ENCODE data around the gene SLIT2. TPM values are rescaled to one million over a fixed set of nuclear protein-coding genes. Genes with fewer than 3 reads are reported as not detected.

SLIT2 gene
- total RNA-seq, 1 donor from 2014 or later, result 0.02 TPM

- Mint-ChIP-seq H3K9me3 (no peaks in the 10 kb centered on the region), H3K36me3 (ENCODE audit: low read depth) (no peaks in the 10 kb centered on the region), H3K4me1 (ENCODE audit: low read depth) (no peaks in the 10 kb centered on the region), H3K27ac (no peak overlapping the region), H3K27me3 (ENCODE audit: low read depth) (no peaks in the 10 kb centered on the region), H3K4me3 (ENCODE audit: low read depth) (no peak overlapping the region)
- intact Hi-C loops (cut with micrococcal nuclease), result no loop called here
- DNase-seq (ENCODE audit: low spot score), result no peak
These were observed 20.7 kb downstream of the SLIT2 start for GRCh38 chr4:20272411-20272872.

GRCh38 chr4:20273793-20274192 lies 22.1 kb downstream of the SLIT2 start:
- H3K9me3 Mint-ChIP-seq, result no peaks in the 10 kb centered on the region
- H3K27me3 Mint-ChIP-seq (ENCODE audit: low read depth), result no peaks in the 10 kb centered on the region
- intact Hi-C loops (cut with micrococcal nuclease), result no loop called here
- no peaks in the 10 kb centered on the region for H3K4me1 Mint-ChIP-seq (ENCODE audit: low read depth)
- H3K4me3 Mint-ChIP-seq (ENCODE audit: low read depth), result no peak overlapping the region
- H3K36me3 Mint-ChIP-seq (ENCODE audit: low read depth), result no peaks in the 10 kb centered on the region
- H3K27ac Mint-ChIP-seq, result no peak overlapping the region
- no peak for DNase-seq (ENCODE audit: low spot score)

GRCh38 chr4:20276848-20277247 lies 25.1 kb downstream of the SLIT2 start:
- Mint-ChIP-seq H3K36me3 (ENCODE audit: low read depth) (no peaks in the 10 kb centered on the region), H3K27me3 (ENCODE audit: low read depth) (no peaks in the 10 kb centered on the region), H3K4me1 (ENCODE audit: low read depth) (no peaks in the 10 kb centered on the region), H3K9me3 (no peaks in the 10 kb centered on the region), H3K27ac (no peak overlapping the region), H3K4me3 (ENCODE audit: low read depth) (no peak overlapping the region)
- intact Hi-C loops (cut with micrococcal nuclease), result no loop called here
- DNase-seq (ENCODE audit: low spot score), result no peak

DNA sequence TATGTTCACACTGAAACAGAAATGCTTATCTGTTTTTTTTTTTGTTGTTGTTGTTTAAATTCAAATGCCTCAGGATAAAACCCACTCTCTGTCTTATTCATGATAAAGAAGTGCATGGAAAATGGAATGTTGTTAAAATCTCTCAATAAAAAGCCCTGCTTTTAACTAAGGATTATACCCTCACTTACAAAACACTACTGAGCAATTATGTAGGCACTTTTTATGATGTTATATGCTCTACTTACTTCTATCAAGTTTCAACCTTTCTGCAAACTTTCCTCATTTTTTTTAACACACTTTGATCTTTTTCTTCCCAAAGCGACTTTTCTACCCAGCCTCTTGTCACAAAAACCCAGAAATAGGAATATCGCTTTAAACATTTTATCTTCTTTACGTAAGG lies 26.5 kb downstream of the SLIT2 start:
- DNase-seq (ENCODE audit: low spot score), result no peak
- Mint-ChIP-seq H3K4me1 (ENCODE audit: low read depth) (no peaks in the 10 kb centered on the region), H3K36me3 (ENCODE audit: low read depth) (no peaks in the 10 kb centered on the region), H3K4me3 (ENCODE audit: low read depth) (no peak overlapping the region), H3K9me3 (no peaks in the 10 kb centered on the region), H3K27me3 (ENCODE audit: low read depth) (no peaks in the 10 kb centered on the region), H3K27ac (no peak overlapping the region)
- intact Hi-C loops (cut with micrococcal nuclease), result no loop called here

DNA sequence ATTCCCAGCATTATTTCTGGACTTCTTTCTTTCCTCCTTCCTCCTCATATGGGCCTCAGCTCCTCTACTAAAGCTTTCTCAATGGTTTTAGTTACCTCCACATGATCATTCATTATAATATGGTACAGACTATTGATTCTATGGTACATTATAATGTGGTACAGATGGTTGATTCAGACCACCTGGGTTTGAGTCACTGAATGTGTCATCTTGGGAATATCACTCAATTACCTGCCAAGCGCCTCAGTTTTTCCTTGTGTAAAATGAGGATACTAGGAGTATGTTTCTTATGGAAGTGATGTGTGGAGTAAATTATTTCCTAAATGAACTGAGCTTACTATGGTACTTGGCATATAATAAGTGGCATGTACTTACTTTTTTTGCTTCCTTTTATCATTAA lies 27.7 kb downstream of the SLIT2 start:
- no peaks in the 10 kb centered on the region for H3K27me3 Mint-ChIP-seq (ENCODE audit: low read depth)
- no peak overlapping the region for H3K27ac Mint-ChIP-seq
- H3K4me1 Mint-ChIP-seq (ENCODE audit: low read depth), result no peaks in the 10 kb centered on the region
- H3K4me3 Mint-ChIP-seq (ENCODE audit: low read depth), result no peak overlapping the region
- DNase-seq (ENCODE audit: low spot score), result no peak
- no peaks in the 10 kb centered on the region for H3K9me3 Mint-ChIP-seq
- no peaks in the 10 kb centered on the region for H3K36me3 Mint-ChIP-seq (ENCODE audit: low read depth)
- intact Hi-C loops (cut with micrococcal nuclease), result no loop called here

DNA sequence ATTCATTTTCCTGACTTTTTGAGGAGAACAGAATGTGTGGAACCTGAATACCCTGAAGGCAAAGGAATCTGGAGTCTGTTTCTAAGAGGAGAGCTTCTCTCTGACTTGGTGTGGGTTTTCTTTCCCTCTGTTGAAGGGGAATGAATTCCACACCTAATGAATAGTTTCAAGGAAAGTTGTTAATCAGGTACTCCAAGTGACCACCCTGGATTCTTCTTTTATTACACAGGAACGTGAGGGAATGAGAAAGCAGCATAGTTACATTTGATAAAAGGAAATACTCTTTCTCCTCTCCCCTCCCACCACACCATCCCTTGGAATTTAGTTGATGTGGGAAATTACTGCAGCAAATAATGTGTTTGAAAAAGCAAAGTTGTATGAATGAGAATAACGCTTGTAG lies 29.7 kb downstream of the SLIT2 start:
- no peaks in the 10 kb centered on the region for H3K9me3 Mint-ChIP-seq
- H3K4me1 Mint-ChIP-seq (ENCODE audit: low read depth), result no peaks in the 10 kb centered on the region
- no peak overlapping the region for H3K27ac Mint-ChIP-seq
- H3K4me3 Mint-ChIP-seq (ENCODE audit: low read depth), result no peak overlapping the region
- no peaks in the 10 kb centered on the region for H3K27me3 Mint-ChIP-seq (ENCODE audit: low read depth)
- H3K36me3 Mint-ChIP-seq (ENCODE audit: low read depth), result no peaks in the 10 kb centered on the region
- intact Hi-C loops (cut with micrococcal nuclease), result no loop called here
- DNase-seq (ENCODE audit: low spot score), result no peak

GRCh38 chr4:20283039-20283438 lies 31.3 kb downstream of the SLIT2 start:
- no peak for DNase-seq (ENCODE audit: low spot score)
- Mint-ChIP-seq H3K27me3 (ENCODE audit: low read depth) (no peaks in the 10 kb centered on the region), H3K27ac (no peak overlapping the region), H3K9me3 (no peaks in the 10 kb centered on the region), H3K4me1 (ENCODE audit: low read depth) (no peaks in the 10 kb centered on the region), H3K4me3 (ENCODE audit: low read depth) (no peak overlapping the region), H3K36me3 (ENCODE audit: low read depth) (no peaks in the 10 kb centered on the region)
- intact Hi-C loops (cut with micrococcal nuclease), result no loop called here

DNA sequence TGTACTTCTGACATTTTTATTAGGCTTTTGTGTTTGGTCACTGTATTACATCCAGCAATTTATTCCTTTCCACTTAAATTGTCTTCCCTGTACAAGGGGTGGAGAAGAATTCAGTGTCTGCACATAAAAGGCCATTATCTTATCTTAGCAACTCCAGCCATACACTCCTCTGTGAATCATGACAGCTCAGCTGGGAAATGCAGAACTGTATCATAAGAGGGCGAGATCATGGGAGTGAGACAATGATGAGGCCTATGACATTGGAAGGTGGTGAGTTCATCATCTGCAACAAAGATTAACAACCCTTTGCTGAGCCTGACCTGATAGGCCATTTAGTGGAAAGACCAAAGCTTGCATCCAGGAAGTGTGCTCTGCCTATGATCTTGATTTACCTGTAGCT lies 33.3 kb downstream of the SLIT2 start:
- H3K27ac Mint-ChIP-seq, result no peak overlapping the region
- H3K36me3 Mint-ChIP-seq (ENCODE audit: low read depth), result no peaks in the 10 kb centered on the region
- no peak overlapping the region for H3K4me3 Mint-ChIP-seq (ENCODE audit: low read depth)
- no peaks in the 10 kb centered on the region for H3K4me1 Mint-ChIP-seq (ENCODE audit: low read depth)
- H3K27me3 Mint-ChIP-seq (ENCODE audit: low read depth), result no peaks in the 10 kb centered on the region
- no peak for DNase-seq (ENCODE audit: low spot score)
- H3K9me3 Mint-ChIP-seq, result no peaks in the 10 kb centered on the region
- intact Hi-C loops (cut with micrococcal nuclease), result no loop called here

GRCh38 chr4:20287246-20287645 lies 35.5 kb downstream of the SLIT2 start:
- no peaks in the 10 kb centered on the region for H3K9me3 Mint-ChIP-seq

DNA sequence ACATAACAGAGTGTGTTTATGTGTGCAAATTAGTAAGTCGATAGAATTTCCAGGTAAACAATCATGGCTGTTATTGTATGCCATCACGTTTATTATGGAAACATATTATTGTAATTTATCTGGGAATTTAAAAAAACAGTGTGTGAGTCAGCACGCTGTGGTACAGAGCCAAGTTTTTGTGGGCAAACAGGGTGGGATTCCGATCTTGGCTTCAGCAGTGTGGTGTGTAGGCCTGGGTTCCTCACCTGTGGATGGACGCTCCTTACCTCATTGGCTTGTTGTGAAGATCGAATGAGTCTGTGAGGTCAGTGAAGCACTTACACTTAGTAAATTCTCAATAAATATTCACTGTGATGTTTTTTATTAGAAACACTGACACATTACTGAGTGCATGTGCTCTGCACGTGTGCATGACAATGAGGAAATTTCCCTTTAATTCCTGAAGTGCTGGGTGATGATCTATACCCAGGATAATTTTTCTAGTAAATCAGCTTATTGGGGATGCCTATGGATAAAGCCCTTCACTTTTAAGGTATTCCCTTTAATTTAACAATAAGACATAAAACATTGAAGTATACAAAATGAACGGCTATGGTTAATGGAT lies 36.4 kb downstream of the SLIT2 start:
- intact Hi-C loops (cut with micrococcal nuclease), result no loop called here
- no peaks in the 10 kb centered on the region for H3K4me1 Mint-ChIP-seq (ENCODE audit: low read depth)
- no peak overlapping the region for H3K4me3 Mint-ChIP-seq (ENCODE audit: low read depth)

More at GRCh38 chr4:20287246-20287645, 35.5 kb downstream of the SLIT2 start:
- Mint-ChIP-seq H3K4me1 (ENCODE audit: low read depth) (no peaks in the 10 kb centered on the region), H3K36me3 (ENCODE audit: low read depth) (no peaks in the 10 kb centered on the region), H3K27ac (no peak overlapping the region), H3K27me3 (ENCODE audit: low read depth) (no peaks in the 10 kb centered on the region), H3K4me3 (ENCODE audit: low read depth) (no peak overlapping the region)
- intact Hi-C loops (cut with micrococcal nuclease), result no loop called here
- no peak for DNase-seq (ENCODE audit: low spot score)

DNA sequence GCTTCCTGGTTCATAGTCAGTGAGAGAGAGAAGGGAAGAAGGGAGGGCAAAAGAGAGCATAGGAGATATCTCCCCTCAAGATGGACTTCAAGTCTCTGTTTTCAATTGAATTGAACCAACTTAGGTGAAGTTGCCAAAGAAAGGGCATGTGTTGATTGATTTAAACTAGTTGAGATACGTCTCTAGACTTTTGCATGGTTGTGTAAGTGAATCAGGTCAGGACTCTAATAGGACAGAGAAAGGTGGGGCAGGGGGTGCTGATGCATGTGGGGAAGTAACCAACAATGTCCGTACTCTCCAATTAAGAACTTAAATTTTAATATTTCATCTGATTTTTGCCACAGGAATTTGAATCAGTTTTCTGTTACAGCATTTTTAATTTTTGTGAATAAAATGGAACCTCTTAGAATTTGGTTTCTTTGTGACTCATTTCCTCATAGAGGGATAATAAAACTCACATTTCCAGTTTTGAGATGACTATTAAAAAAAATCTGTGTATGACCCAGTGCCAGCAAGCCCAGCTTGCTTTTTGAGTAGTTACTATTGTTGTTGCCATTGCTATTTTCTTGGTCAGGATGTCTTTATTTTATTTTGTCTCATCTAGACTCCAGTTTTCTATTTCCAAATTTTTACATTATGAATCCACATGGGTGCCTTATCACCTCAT lies 37.3 kb downstream of the SLIT2 start:
- H3K27me3 Mint-ChIP-seq (ENCODE audit: low read depth), result no peaks in the 10 kb centered on the region
- no peaks in the 10 kb centered on the region for H3K4me1 Mint-ChIP-seq (ENCODE audit: low read depth)
- H3K27ac Mint-ChIP-seq, result no peak overlapping the region
- no peaks in the 10 kb centered on the region for H3K36me3 Mint-ChIP-seq (ENCODE audit: low read depth)
- H3K4me3 Mint-ChIP-seq (ENCODE audit: low read depth), result no peak overlapping the region
- no peak for DNase-seq (ENCODE audit: low spot score)
- H3K9me3 Mint-ChIP-seq, result no peaks in the 10 kb centered on the region
- intact Hi-C loops (cut with micrococcal nuclease), result no loop called here

More for the DNA sequence above, 36.4 kb downstream of the SLIT2 start:
- DNase-seq (ENCODE audit: low spot score), result no peak
- H3K36me3 Mint-ChIP-seq (ENCODE audit: low read depth), result no peaks in the 10 kb centered on the region
- H3K27me3 Mint-ChIP-seq (ENCODE audit: low read depth), result no peaks in the 10 kb centered on the region
- no peaks in the 10 kb centered on the region for H3K9me3 Mint-ChIP-seq
- H3K27ac Mint-ChIP-seq, result no peak overlapping the region

- Mint-ChIP-seq H3K36me3 (ENCODE audit: low read depth) (no peaks in the 10 kb centered on the region), H3K27me3 (ENCODE audit: low read depth) (no peaks in the 10 kb centered on the region), H3K9me3 (no peaks in the 10 kb centered on the region), H3K4me1 (ENCODE audit: low read depth) (no peaks in the 10 kb centered on the region), H3K27ac (no peak overlapping the region), H3K4me3 (ENCODE audit: low read depth) (no peak overlapping the region)
- DNase-seq (ENCODE audit: low spot score), result no peak
- intact Hi-C loops (cut with micrococcal nuclease), result no loop called here
These were observed 38.1 kb downstream of the SLIT2 start for GRCh38 chr4:20289782-20290181.

DNA sequence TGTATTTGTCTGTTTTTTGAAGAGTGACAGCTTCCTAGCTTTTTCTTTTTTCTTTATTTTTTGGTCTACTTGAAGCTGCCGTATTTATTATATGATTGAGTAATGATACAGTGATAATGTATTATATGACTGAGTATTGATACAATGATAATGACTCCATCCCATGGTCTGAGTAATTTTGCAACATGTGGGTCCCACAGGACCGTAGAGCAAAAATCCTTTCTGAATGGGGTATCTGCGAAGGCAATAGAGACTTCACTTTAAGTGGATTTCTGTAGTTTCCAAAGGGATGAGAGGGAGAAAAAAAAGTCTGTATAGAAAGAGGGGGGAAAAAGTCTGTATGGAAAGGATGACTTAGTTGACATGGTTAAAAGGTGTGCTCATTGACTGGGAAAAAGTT lies 41.0 kb downstream of the SLIT2 start:
- intact Hi-C loops (cut with micrococcal nuclease), result no loop called here
- Mint-ChIP-seq H3K27me3 (ENCODE audit: low read depth) (no peaks in the 10 kb centered on the region), H3K4me3 (ENCODE audit: low read depth) (no peak overlapping the region), H3K4me1 (ENCODE audit: low read depth) (no peaks in the 10 kb centered on the region), H3K27ac (no peak overlapping the region), H3K36me3 (ENCODE audit: low read depth) (no peaks in the 10 kb centered on the region), H3K9me3 (no peaks in the 10 kb centered on the region)
- DNase-seq (ENCODE audit: low spot score), result no peak
